Astrocyte of the cerebellum (primary cell): ENCODE measurements around the gene AFDN.

Experiments
- DNase-seq: peaks from one replicate; pipeline ENCODE4 v3.0.0-alpha.2; 2011; ENCODE audit warnings: low read depth
- H3K4me3 ChIP-seq: 2 replicates; pipeline ENCODE4 v1.5.1; 2011; ENCODE audit warnings: mild to moderate bottlenecking, low read depth, low read length, moderate library complexity
- in situ Hi-C: cut with HindIII; loops from 2 replicates; pipeline ENCODE4 v1.10.0; 2017; ENCODE audit warnings: low sequenced_read_pairs
- TF ChIP-seq, protein P1 (sequence below): IDR thresholded peaks from 2 replicates; pipeline ENCODE4 v1.5.1; 2012; ENCODE audit warnings: low read length, low read depth, moderate library complexity, mild to moderate bottlenecking; ENCODE audit errors: missing control alignments

Gene AFDN

DNA sequence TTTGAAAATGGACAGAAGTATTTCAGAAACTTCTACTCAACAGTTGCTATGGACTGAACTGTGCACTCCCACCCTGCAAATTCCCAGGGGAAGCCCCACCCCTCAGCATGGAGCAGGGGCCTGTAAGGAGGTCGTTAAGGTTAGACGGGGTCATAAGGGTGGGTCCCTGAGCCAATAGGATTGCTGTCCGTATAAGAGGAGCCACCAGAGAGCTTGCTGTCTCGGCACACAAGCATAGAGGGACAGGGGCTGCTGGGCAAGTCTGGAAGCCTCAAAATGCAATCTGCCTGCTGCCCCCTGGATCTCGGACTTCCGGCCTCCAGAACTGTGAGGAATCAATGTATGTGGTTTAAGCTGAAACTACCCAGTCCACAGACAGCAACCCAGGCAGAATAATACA lies 37.4 kb upstream of the AFDN start:
- no peak for DNase-seq
- in situ Hi-C loops, result no loop called here
- TF ChIP-seq, protein P1, sequence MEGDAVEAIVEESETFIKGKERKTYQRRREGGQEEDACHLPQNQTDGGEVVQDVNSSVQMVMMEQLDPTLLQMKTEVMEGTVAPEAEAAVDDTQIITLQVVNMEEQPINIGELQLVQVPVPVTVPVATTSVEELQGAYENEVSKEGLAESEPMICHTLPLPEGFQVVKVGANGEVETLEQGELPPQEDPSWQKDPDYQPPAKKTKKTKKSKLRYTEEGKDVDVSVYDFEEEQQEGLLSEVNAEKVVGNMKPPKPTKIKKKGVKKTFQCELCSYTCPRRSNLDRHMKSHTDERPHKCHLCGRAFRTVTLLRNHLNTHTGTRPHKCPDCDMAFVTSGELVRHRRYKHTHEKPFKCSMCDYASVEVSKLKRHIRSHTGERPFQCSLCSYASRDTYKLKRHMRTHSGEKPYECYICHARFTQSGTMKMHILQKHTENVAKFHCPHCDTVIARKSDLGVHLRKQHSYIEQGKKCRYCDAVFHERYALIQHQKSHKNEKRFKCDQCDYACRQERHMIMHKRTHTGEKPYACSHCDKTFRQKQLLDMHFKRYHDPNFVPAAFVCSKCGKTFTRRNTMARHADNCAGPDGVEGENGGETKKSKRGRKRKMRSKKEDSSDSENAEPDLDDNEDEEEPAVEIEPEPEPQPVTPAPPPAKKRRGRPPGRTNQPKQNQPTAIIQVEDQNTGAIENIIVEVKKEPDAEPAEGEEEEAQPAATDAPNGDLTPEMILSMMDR, result no peak
- no peak overlapping the region for H3K4me3 ChIP-seq

DNA sequence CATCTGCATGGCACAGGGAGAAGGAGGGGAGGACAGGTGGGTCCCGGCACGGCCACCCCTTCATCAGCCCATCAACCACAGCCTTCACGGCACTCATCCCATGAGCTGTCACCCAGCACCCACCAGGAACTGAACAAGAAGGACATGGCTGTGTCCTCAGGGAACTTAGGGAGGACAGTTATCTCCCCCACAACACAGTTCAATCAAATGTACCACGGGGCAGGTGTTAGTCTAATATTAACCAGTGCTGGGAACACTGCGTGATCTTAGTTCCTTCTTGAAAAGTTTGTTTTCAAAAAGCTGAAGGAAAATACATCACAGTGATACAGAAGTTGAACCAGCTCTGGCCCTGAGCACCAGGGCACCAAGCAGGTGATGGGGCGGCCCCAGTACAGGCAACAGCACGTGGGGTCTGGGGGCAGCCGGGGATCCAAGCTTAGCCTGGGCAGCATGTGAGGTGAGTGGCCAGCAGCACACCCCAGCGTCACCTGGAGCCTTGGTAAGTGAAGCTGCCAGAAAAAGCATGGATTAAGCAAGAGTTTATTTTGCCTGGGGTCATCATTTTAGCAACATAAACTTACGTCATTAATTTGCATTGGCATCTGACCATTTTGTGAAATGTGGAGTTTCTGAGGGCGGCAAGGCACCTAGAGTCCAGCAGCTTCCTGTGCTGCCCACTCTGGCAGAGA lies 35.5 kb upstream of the AFDN start:
- in situ Hi-C loops, result no loop called here
- TF ChIP-seq, protein P1, result no peak
- no peak for DNase-seq
- H3K4me3 ChIP-seq, result no peak overlapping the region

DNA sequence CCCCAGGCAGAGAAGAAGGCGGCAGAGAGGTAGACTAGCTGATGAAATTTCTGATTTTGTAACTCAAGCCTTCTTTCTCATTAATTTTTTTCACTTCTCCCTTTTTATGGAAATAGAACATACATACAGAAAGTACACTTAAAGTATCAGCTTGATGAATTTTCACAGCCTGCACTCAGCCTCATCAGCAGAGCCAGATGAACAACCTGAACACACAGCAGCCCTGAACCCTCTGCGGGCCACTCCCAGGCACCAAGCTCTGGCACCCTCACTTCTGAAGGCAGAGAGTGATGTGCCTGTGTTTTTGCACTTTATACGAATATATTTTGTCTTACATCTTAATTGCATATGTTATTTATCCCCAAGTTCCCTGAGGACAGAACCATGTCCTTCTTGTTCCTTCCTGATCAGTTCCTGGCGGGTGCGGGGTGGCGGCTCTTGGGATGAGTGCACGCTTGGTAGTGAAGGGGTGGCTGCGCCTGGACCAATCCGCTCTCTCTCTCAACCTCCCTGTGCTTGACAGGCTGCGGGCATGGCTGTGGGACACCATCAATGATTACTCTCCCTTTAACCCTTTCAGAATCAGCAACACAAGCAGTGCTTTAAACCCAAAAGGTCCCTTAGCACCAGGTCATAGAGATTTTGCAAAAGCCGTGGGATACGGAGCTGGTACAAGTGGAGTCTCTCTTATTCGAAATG lies 34.8 kb upstream of the AFDN start:
- TF ChIP-seq, protein P1, result no peak
- no peak for DNase-seq
- in situ Hi-C loops, result no loop called here
- no peak overlapping the region for H3K4me3 ChIP-seq

- TF ChIP-seq, protein P1, result no peak
- in situ Hi-C loops, result no loop called here
- DNase-seq, result peak; percentile 24
- H3K4me3 ChIP-seq, result no peak overlapping the region
These were observed 33.3 kb upstream of the AFDN start for GRCh38 chr6:167793421-167793820.

GRCh38 chr6:167794161-167795157 lies 32.3 kb upstream of the AFDN start:
- in situ Hi-C loops, result no loop called here
- TF ChIP-seq, protein P1, result no peak
- no peak overlapping the region for H3K4me3 ChIP-seq
- no peak for DNase-seq

- in situ Hi-C loops, result no loop called here
- DNase-seq, result no peak
- TF ChIP-seq, protein P1, result no peak
- no peak overlapping the region for H3K4me3 ChIP-seq
These were observed 31.3 kb upstream of the AFDN start for GRCh38 chr6:167795321-167795811.
